ENCODE results near the gene VEGFC. TPM values are rescaled to one million over a fixed set of nuclear protein-coding genes. Genes with fewer than 3 reads are reported as not detected.

Gene VEGFC
- total and polyA plus RNA-seq, 5 donors, result 4.2 to 11.4 (median 6.7) TPM

DNA sequence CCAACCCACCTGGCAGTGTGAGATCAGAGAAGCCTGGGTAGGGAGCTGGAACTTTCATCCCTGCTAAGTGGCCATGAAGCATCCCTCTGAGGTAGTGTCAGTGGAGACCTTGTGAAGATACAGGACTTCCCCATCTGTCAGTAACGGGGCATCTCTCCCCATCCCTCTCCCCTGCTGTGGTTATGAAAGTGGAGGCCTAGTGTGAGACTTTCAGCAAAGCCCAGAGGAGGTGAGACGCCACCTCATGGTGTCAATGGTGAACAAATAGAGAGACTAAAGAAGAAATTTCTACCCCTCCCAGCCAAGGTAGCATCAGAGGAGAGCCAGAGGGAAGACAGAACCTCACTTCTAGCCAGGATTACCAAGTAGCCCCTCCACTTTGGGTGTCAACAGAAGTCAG, 150.2 kb downstream of the VEGFC start:
- DNase-seq (no peak), ATAC-seq (no peak)
- WGBS, result 76% methylated on average over 2 of the region's 2 CpGs
- intact Hi-C loops (cut with DNase I), result no loop called here
- H3K27ac ChIP-seq (ENCODE audit: low read length), result no peak overlapping the region
- no peaks in the 10 kb centered on the region for H3K9me3 ChIP-seq (ENCODE audit: control insufficient read depth, low read length)
- H3K4me1 ChIP-seq (ENCODE audit: control insufficient read depth, insufficient read depth, low read length), result no peaks in the 10 kb centered on the region
- H3K4me3 ChIP-seq (ENCODE audit: low read length), result no peak overlapping the region
- no peaks in the 10 kb centered on the region for H3K27me3 ChIP-seq (ENCODE audit: control insufficient read depth, insufficient read depth)

DNA sequence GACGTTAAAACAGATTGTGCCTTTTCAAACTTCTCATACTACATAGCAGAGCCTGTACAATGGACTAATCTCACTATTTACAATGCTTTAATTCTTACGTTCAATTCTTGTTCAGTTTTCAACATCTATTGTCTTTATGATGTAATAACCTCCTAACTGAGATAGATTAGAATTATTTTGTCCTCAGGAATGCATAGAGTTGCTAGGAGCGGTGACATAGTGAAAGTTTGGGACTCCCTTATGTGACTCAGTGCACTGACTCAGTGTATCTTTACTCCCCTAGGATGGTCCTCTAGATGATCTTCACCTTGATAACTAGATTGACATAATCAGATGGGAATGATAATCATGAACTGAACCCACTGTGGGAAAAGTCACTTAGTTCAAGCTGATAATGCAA, 151.5 kb downstream of the VEGFC start:
- no peaks in the 10 kb centered on the region for H3K9me3 ChIP-seq (ENCODE audit: control insufficient read depth, low read length)
- no peak for DNase-seq
- WGBS, result 86% methylated on average over 3 of the region's 3 CpGs
- H3K4me1 ChIP-seq (ENCODE audit: control insufficient read depth, insufficient read depth, low read length), result no peaks in the 10 kb centered on the region
- ATAC-seq, result no peak
- H3K4me3 ChIP-seq (ENCODE audit: low read length), result no peak overlapping the region
- intact Hi-C loops (cut with DNase I), result no loop called here
- H3K27me3 ChIP-seq (ENCODE audit: control insufficient read depth, insufficient read depth), result no peaks in the 10 kb centered on the region
- no peak overlapping the region for H3K27ac ChIP-seq (ENCODE audit: low read length)

DNA sequence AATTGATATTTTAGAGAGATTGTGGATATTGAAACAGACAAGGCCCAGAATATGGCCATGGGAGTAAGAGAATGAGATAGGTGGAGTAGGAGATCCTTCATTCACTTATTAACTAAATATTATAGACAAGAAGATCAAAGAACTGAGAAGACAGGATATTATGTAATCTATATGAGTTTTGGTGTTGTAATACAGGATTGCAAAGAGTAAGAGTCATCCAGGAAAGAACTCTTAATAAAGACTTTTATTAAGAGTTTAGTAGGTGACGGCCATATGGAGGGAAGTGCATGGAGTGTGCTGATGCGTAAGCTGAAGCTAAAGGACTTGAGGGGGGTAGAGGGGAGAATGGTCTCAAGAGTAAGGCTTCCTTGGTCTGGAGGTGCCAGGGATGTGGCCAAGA, 153.7 kb downstream of the VEGFC start:
- no peak for DNase-seq
- intact Hi-C loops (cut with DNase I), result no loop called here
- Histone ChIP-seq H3K4me1 (ENCODE audit: control insufficient read depth, insufficient read depth, low read length) (no peaks in the 10 kb centered on the region), H3K4me3 (ENCODE audit: low read length) (no peak overlapping the region), H3K27ac (ENCODE audit: low read length) (no peak overlapping the region), H3K9me3 (ENCODE audit: control insufficient read depth, low read length) (no peaks in the 10 kb centered on the region), H3K27me3 (ENCODE audit: control insufficient read depth, insufficient read depth) (no peaks in the 10 kb centered on the region)
- 95% methylated on average over 2 of the region's 2 CpGs for WGBS
- no peak for ATAC-seq

GRCh38 chr4:176636292-176636691, 156.4 kb downstream of the VEGFC start:
- Histone ChIP-seq H3K27me3 (ENCODE audit: control insufficient read depth, insufficient read depth) (no peaks in the 10 kb centered on the region), H3K9me3 (ENCODE audit: control insufficient read depth, low read length) (no peaks in the 10 kb centered on the region), H3K4me3 (ENCODE audit: low read length) (no peak overlapping the region), H3K27ac (ENCODE audit: low read length) (no peak overlapping the region), H3K4me1 (ENCODE audit: control insufficient read depth, insufficient read depth, low read length) (no peaks in the 10 kb centered on the region)
- 36% methylated on average over 1 of the region's 1 CpG for WGBS
- DNase-seq, result no peak
- ATAC-seq, result no peak
- intact Hi-C loops (cut with DNase I), result no loop called here

GRCh38 chr4:176635372-176636261, 157.1 kb downstream of the VEGFC start:
- DNase-seq (no peak), ATAC-seq (peak in 1 of 2 donors; percentile 94)
- WGBS, result 31% methylated on average over 8 of the region's 8 CpGs
- H3K27me3 ChIP-seq (ENCODE audit: control insufficient read depth, insufficient read depth), result no peaks in the 10 kb centered on the region
- H3K9me3 ChIP-seq (ENCODE audit: control insufficient read depth, low read length), result no peaks in the 10 kb centered on the region
- no peaks in the 10 kb centered on the region for H3K4me1 ChIP-seq (ENCODE audit: control insufficient read depth, insufficient read depth, low read length)
- no peak overlapping the region for H3K27ac ChIP-seq (ENCODE audit: low read length)
- intact Hi-C loops (cut with DNase I), result no loop called here
- H3K4me3 ChIP-seq (ENCODE audit: low read length), result no peak overlapping the region
